Activated CD4-positive, alpha-beta T cell treated with anti-CD3 and anti-CD28 coated beads, Interleukin-10, Interleukin-2, amounts not matched to agents 100 ng/mL and 50 ng/mL, durations not matched to agents 16 hours and 8 hours (primary cell): ENCODE results near the gene SERPINE3.

Experiments used
- DNase-seq: peaks from one replicate; pipeline ENCODE4 v3.0.0-alpha.2; 2020

The SERPINE3 gene

GRCh38 chr13:51339354-51339753 is at the start of gene SERPINE3:
SERPINE3 (plus strand) TSS chr13:51339691; CDS start chr13:51341092, 1,401 bp downstream.
- no peak for DNase-seq

DNA sequence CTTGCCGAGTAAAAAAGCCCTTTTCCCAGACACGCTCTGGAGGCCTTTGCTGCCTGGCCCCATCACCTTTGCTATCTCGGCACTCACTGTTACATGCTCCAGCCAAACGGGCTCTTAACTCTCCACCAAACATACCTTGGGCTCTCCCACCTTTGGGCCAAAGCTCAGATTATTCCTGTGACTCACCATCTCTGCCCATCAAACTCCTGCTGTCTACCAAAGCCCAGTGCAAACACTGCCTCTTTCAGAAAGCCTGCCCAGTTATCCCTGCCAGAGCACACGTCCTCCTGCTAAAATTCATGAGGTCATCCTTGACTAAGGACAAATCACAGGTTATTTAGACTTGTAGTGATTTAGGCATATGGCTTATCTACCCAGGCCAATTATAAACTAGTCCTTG is 48.1 kb upstream of the SERPINE3 start:
- DNase-seq: no peak

- no peak for DNase-seq
These were observed 47.4 kb upstream of the SERPINE3 start for GRCh38 chr13:51292000-51292565.

DNA sequence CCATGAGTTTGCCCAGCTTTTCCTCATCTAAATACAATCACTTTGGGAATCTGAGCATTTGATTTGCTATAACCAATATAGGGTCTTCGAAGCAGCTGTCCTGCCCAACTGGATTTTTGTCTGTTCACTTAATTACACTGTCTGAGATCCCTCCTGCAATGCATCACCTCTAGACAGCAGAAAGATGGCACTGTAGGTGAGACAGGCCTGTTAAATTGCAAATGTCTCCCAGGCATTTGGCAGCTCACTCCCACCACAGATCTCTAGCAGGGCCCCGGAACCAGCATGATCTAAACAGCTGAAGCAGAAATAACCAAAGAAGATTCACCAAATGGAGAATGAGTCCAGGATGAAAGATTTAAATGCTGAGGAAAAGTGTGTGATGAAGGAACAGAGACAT is 41.9 kb upstream of the SERPINE3 start:
- no peak for DNase-seq

DNA sequence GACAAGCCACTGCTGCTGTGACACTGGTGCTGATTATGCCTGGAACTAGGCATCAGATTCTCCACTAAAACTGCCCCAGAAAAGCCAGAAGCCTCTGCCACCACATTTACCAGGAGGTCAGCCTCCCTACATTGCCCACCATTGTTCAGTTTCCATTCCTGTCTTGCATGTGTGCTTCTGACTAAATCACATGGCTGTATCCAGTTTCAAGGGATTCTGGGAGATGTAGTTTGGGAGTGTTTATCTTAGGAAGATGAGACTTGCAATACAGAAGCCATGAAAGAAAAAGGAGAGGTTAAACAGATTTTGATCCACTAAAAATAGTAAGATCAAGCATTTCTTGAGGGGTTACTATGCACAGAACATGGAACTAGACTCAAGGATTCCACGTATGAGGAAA is 40.7 kb upstream of the SERPINE3 start:
- no peak for DNase-seq

GRCh38 chr13:51303063-51303552 is 36.4 kb upstream of the SERPINE3 start:
- DNase-seq: no peak

DNA sequence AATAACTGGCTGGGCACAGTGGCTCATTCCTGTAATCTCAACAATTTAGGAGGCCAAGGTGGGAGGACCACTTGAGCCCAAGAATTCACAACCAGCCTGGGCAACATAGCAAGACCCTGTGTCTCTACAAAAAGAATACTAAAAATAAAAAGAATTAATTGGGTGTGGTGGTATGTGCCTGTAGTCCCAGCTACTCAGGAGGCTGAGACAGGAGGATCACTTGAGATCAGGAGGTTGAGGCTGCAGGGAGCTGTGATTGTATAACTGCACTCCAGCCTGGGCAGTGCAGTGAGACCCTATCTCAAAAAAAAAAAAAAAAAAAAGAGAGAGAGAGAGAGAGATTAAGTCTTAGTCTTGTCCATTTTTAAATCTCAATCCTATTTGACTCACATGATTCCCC is 35.6 kb upstream of the SERPINE3 start:
- no peak for DNase-seq

DNA sequence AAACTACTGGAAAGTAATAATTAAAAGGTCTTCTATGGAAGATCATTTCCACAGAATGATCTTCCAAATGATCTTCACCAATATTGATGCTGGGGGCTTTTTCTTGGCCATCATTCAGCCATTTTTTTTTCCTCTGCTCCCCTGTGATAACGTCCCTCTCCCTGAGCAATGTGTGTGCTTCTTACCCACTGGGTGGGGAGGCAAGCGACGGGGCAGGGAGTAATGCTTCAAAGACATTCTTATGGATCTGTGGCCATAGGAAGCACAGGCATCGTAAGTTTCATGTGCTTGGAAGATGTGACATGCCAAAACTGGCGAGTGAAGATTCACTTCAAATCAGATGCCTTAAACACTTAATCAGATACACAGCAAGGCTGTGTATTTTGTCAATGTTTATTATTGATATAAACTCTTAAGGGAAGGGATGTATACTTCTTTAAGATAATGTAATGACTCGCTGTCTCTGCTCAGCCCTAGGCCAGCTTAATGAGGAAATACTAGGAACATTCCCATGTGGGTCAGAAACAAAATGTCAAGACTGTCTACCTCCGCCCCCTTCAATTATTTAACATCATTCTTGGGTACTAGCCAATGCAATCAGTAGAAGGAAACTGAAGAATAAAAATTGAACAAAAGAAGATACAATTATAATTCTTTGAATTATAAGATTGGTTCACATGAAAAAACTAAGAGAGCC is 34.1 kb upstream of the SERPINE3 start:
- no peak for DNase-seq

DNA sequence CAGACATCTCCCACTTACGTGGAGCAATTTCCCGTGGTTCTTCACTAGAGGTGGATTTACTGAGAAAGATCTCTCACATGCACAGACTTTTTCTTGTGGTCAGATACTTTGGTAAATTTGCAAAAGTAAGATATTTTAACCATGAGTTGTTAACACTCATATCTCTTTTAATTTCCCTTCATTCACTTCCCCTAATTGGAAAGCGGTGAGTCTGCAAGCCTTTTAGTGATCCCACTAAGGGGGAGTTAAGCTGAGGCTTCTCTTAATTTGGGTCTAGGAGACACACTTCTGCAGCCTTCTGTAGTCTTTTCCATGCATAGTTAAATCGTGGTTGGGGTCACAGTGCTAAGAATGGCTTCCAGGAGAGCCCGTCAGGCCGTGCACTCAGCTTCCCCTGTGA is 30.7 kb upstream of the SERPINE3 start:
- DNase-seq: no peak

GRCh38 chr13:51311231-51311630 is 28.3 kb upstream of the SERPINE3 start:
- no peak for DNase-seq

GRCh38 chr13:51311957-51312520 is 27.5 kb upstream of the SERPINE3 start:
- DNase-seq: no peak

DNA sequence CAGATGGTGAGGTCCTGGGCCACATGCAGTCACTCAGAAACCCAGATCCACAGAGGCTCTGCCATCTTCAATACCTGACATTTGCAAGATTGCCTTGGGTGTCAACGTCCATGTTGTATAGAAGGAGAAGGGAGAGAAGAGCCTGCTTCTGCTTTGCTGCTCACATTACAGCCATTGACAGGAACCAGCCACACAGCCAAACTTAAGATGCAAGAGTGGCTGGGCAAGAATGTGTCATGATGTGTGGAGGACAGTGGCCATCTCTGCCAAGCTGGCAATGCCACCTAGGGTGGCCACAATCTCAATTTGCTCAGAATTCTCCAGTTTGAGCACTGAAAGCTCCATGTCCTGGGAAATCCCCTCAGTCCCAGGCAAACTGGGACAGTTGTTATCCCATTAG is 25.9 kb upstream of the SERPINE3 start:
- no peak for DNase-seq

GRCh38 chr13:51317262-51317661 is 22.2 kb upstream of the SERPINE3 start:
- DNase-seq: no peak

DNA sequence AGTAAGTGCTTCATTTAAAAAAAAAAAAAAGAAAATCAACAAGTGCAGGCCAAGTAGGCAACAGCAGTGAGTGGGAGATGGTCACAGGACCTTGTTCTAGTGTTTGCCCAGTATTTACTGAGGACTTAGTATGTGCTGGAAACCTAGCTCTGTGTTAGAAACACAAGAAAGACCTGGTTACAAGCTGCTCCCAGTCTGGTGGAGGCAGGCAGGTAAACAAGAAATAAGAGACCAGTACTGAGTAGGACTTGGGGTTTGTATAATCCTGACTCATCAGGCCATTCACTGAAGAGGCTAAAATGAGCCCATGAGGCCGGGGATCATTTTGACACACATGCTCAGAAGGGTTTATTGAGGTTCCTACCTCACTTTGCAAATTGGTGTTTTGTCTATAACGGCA is 21.5 kb upstream of the SERPINE3 start:
- DNase-seq: no peak

DNA sequence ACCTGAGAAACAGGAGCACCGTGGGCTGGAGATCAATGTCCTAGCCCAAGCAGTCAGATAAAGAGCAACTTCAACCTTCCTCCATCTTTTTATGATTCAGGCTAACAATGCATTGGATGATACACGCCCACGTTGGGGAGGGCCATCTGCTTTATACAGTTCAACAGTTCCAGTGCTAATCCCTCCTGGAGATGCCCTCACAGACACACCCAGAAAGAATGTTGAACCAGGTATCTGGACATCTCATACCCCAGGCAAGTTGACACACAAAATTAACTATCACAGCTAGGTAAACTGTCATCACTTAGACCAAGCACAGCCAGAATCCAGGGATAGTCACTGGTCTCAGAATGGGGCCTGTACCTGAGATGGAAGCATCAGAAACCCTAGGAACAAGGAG is 20.6 kb upstream of the SERPINE3 start:
- no peak for DNase-seq

DNA sequence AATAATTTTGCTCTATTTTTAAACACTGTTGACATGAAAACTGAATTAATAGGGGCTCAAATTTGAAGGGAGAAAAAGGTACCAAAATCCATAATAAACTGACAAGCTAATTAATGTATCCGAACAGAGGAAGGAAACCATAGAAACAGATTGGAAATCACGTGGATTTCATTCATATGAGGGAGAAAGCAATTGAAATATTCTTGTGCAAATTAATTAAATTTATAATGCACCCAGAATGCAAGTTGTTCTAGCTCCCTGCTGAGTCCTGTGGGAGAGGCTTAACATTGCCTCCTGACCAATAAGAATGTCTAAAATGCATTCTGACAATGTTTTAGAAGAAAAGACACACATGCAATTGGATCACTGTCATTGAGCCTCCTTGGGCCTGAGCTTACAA is 17.7 kb upstream of the SERPINE3 start:
- DNase-seq: no peak

DNA sequence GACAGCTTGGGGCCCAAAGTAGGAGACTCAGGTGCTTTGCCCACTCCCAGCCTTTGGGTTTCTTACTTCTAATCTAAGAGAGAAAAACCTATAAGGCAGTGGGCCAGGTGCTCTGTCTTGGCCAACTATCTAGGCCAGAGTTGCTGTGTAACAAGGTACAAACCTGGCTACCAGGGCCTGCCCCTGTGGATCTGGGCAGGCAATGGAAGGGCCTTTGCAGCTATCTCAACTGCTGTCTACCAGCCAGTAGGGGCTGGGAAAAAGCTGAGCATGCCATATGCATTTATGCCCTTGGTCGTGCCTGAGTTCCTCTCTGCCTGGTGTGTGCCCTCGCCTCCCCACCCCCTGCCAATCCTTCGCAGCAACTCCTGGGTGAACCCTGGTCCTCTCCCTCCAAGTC is 16.7 kb upstream of the SERPINE3 start:
- DNase-seq: no peak

GRCh38 chr13:51323824-51324511 is 15.5 kb upstream of the SERPINE3 start:
- DNase-seq: no peak

GRCh38 chr13:51324714-51325420 is 14.6 kb upstream of the SERPINE3 start:
- no peak for DNase-seq

- no peak for DNase-seq
These were observed 13.7 kb upstream of the SERPINE3 start for GRCh38 chr13:51325837-51326236.

- no peak for DNase-seq
These were observed 12.7 kb upstream of the SERPINE3 start for GRCh38 chr13:51326777-51327176.

DNA sequence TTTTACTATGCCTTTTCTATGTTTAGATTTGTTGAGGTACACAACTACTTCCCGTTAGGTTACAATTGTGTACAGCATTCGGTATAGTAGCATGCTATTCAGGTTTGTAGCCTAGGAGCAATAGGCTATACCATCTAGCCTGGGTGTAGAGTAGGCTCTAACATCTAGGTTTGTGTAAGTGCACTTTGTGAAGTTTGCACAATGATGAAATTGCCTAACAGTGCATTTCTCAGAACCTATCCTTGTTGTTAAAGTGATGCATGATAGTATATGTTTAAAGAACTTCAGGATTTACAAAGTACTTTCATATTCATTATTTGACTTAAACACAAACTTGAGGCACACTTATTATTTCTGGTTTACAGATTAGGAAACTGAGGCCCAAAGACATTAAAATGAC is 11.5 kb upstream of the SERPINE3 start:
- DNase-seq: no peak

DNA sequence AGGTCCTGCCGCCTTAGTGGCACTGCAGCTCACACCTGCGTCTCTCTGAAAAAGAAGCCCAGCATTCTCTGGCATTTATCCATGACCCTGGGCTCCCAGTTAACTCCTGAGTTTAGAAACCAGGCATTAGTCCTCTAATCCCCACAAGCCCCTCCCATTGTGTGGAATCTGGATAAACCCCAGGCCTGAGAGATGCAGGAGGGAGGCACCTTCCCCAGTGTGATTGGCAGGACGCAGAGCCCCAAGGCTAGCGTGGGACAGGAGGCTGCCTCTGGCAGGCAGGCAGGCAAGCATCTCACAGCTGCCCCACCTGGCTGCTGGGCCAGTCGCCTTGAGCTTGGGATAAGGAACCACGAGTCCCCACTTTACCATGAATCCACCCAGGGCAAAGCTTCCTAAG is 11.0 kb upstream of the SERPINE3 start:
- no peak for DNase-seq
